Memory B cell (primary cell): ENCODE data around the gene NQO2.

Experiments
- ATAC-seq: fragments of 150-1000 bp; cut with Tn5 transposase; 2 replicates; pipeline ENCODE4 v1.10.0; 2021; ENCODE audit warnings: low read depth, mild to moderate bottlenecking, moderate library complexity
- DNase-seq, 2 donors: peaks; one replicate each; pipeline ENCODE4 v3.0.0; 2022; ENCODE audit warnings: low spot score in 2 of 2
- H3K27ac Mint-ChIP-seq: one replicate; pipeline ENCODE4 v1.8.0; 2022; ENCODE audit warnings: mild to moderate bottlenecking, moderate library complexity, mixed read lengths
- H3K27me3 Mint-ChIP-seq: one replicate; pipeline ENCODE4 v1.8.0; 2022; ENCODE audit warnings: mixed read lengths
- H3K36me3 Mint-ChIP-seq: one replicate; pipeline ENCODE4 v1.8.0; 2022; ENCODE audit warnings: mild to moderate bottlenecking, mixed read lengths
- H3K4me1 Mint-ChIP-seq: one replicate; pipeline ENCODE4 v1.8.0; 2022; ENCODE audit warnings: mixed read lengths
- H3K4me3 Mint-ChIP-seq: one replicate; pipeline ENCODE4 v1.8.0; 2022; ENCODE audit warnings: mild to moderate bottlenecking, moderate library complexity, mixed read lengths
- H3K9me3 Mint-ChIP-seq: one replicate; pipeline ENCODE4 v1.8.0; 2022; ENCODE audit warnings: mixed read lengths

NQO2 gene

GRCh38 chr6:2973676-2974075 is 26.0 kb upstream of the NQO2 start:
- no peak overlapping the region for H3K27ac Mint-ChIP-seq
- DNase-seq (no peak), ATAC-seq (no peak)
- peaks cover 10% of the 10 kb centered on the region for H3K4me1 Mint-ChIP-seq
- no peak overlapping the region for H3K4me3 Mint-ChIP-seq
- H3K9me3 Mint-ChIP-seq, result no peaks in the 10 kb centered on the region
- H3K27me3 Mint-ChIP-seq, result peaks cover 7% of the 10 kb centered on the region
- H3K36me3 Mint-ChIP-seq, result no peaks in the 10 kb centered on the region

- no peaks in the 10 kb centered on the region for H3K9me3 Mint-ChIP-seq
- ATAC-seq (no peak), DNase-seq (no peak)
- H3K4me3 Mint-ChIP-seq, result no peak overlapping the region
- peaks cover 9% of the 10 kb centered on the region for H3K27me3 Mint-ChIP-seq
- H3K4me1 Mint-ChIP-seq, result peaks cover 4% of the 10 kb centered on the region
- no peak overlapping the region for H3K27ac Mint-ChIP-seq
- no peaks in the 10 kb centered on the region for H3K36me3 Mint-ChIP-seq
These were observed 23.6 kb upstream of the NQO2 start for GRCh38 chr6:2976060-2976459.

GRCh38 chr6:2976571-2977085 is 23.1 kb upstream of the NQO2 start:
- ATAC-seq, result no peak
- no peaks in the 10 kb centered on the region for H3K9me3 Mint-ChIP-seq
- H3K36me3 Mint-ChIP-seq, result no peaks in the 10 kb centered on the region
- peaks cover 9% of the 10 kb centered on the region for H3K27me3 Mint-ChIP-seq
- H3K4me1 Mint-ChIP-seq, result peaks cover 4% of the 10 kb centered on the region
- H3K27ac Mint-ChIP-seq, result no peak overlapping the region
- H3K4me3 Mint-ChIP-seq, result no peak overlapping the region
- no peak for DNase-seq

- no peak for DNase-seq
- Mint-ChIP-seq H3K4me3 (no peak overlapping the region), H3K27me3 (peaks cover 10% of the 10 kb centered on the region), H3K4me1 (peaks cover 1% of the 10 kb centered on the region), H3K27ac (no peak overlapping the region), H3K9me3 (no peaks in the 10 kb centered on the region), H3K36me3 (no peaks in the 10 kb centered on the region)
- no peak for ATAC-seq
These were observed 22.4 kb upstream of the NQO2 start for GRCh38 chr6:2977290-2977689.

- no peak overlapping the region for H3K4me3 Mint-ChIP-seq
- no peaks in the 10 kb centered on the region for H3K4me1 Mint-ChIP-seq
- H3K27me3 Mint-ChIP-seq, result peaks cover 10% of the 10 kb centered on the region
- H3K27ac Mint-ChIP-seq, result no peak overlapping the region
- DNase-seq (no peak), ATAC-seq (no peak)
- no peaks in the 10 kb centered on the region for H3K9me3 Mint-ChIP-seq
- no peaks in the 10 kb centered on the region for H3K36me3 Mint-ChIP-seq
These were observed 21.7 kb upstream of the NQO2 start for GRCh38 chr6:2977799-2978590.

GRCh38 chr6:2978923-2979322 is 20.8 kb upstream of the NQO2 start:
- H3K36me3 Mint-ChIP-seq, result no peaks in the 10 kb centered on the region
- H3K27me3 Mint-ChIP-seq, result peaks cover 13% of the 10 kb centered on the region
- H3K4me1 Mint-ChIP-seq, result no peaks in the 10 kb centered on the region
- no peaks in the 10 kb centered on the region for H3K9me3 Mint-ChIP-seq
- no peak overlapping the region for H3K27ac Mint-ChIP-seq
- DNase-seq (no peak), ATAC-seq (no peak)
- H3K4me3 Mint-ChIP-seq, result no peak overlapping the region

GRCh38 chr6:2979819-2980464 is 19.8 kb upstream of the NQO2 start:
- H3K4me1 Mint-ChIP-seq, result no peaks in the 10 kb centered on the region
- peaks cover 13% of the 10 kb centered on the region for H3K27me3 Mint-ChIP-seq
- no peak for ATAC-seq

GRCh38 chr6:2980465-2980855 is 19.2 kb upstream of the NQO2 start:
- ATAC-seq, result no peak
- Mint-ChIP-seq H3K27me3 (peaks cover 13% of the 10 kb centered on the region), H3K27ac (no peak overlapping the region)

More at GRCh38 chr6:2979819-2980464, 19.8 kb upstream of the NQO2 start:
- no peak for DNase-seq
- Mint-ChIP-seq H3K27ac (no peak overlapping the region), H3K36me3 (no peaks in the 10 kb centered on the region), H3K9me3 (no peaks in the 10 kb centered on the region), H3K4me3 (no peak overlapping the region)

GRCh38 chr6:2982426-2983117 is 17.1 kb upstream of the NQO2 start:
- Mint-ChIP-seq H3K4me1 (peaks cover 2% of the 10 kb centered on the region), H3K36me3 (no peaks in the 10 kb centered on the region), H3K4me3 (no peak overlapping the region), H3K27me3 (peaks cover 6% of the 10 kb centered on the region), H3K9me3 (no peaks in the 10 kb centered on the region), H3K27ac (no peak overlapping the region)
- DNase-seq, result no peak
- ATAC-seq, result no peak

More at GRCh38 chr6:2980465-2980855, 19.2 kb upstream of the NQO2 start:
- H3K9me3 Mint-ChIP-seq, result no peaks in the 10 kb centered on the region
- no peaks in the 10 kb centered on the region for H3K4me1 Mint-ChIP-seq
- no peaks in the 10 kb centered on the region for H3K36me3 Mint-ChIP-seq
- no peak for DNase-seq
- no peak overlapping the region for H3K4me3 Mint-ChIP-seq

GRCh38 chr6:2984738-2985406 is 14.8 kb upstream of the NQO2 start:
- H3K27me3 Mint-ChIP-seq, result peaks cover 6% of the 10 kb centered on the region
- no peak for ATAC-seq
- no peaks in the 10 kb centered on the region for H3K9me3 Mint-ChIP-seq
- H3K4me3 Mint-ChIP-seq, result no peak overlapping the region
- H3K36me3 Mint-ChIP-seq, result no peaks in the 10 kb centered on the region
- DNase-seq, result no peak
- peaks cover 10% of the 10 kb centered on the region for H3K4me1 Mint-ChIP-seq
- no peak overlapping the region for H3K27ac Mint-ChIP-seq

GRCh38 chr6:2986722-2987221 is 12.9 kb upstream of the NQO2 start:
- Mint-ChIP-seq H3K27me3 (peaks cover 4% of the 10 kb centered on the region), H3K27ac (no peak overlapping the region), H3K9me3 (no peaks in the 10 kb centered on the region), H3K4me3 (no peak overlapping the region), H3K4me1 (peaks cover 15% of the 10 kb centered on the region), H3K36me3 (no peaks in the 10 kb centered on the region)
- ATAC-seq (no peak), DNase-seq (no peak)

- no peak for DNase-seq
- ATAC-seq, result no peak
- Mint-ChIP-seq H3K4me3 (peak overlapping the region; percentile 85), H3K27ac (peak overlapping the region; percentile 99), H3K27me3 (peaks cover 3% of the 10 kb centered on the region), H3K4me1 (peaks cover 15% of the 10 kb centered on the region), H3K9me3 (no peaks in the 10 kb centered on the region), H3K36me3 (no peaks in the 10 kb centered on the region)
These were observed 11.6 kb upstream of the NQO2 start for GRCh38 chr6:2988094-2988425.

- ATAC-seq, result peak; percentile 77
- Mint-ChIP-seq H3K9me3 (no peaks in the 10 kb centered on the region), H3K36me3 (no peaks in the 10 kb centered on the region), H3K4me1 (peaks cover 15% of the 10 kb centered on the region), H3K27ac (peak overlapping the region; percentile 99), H3K27me3 (peaks cover under 1% of the 10 kb centered on the region), H3K4me3 (peak overlapping the region; percentile 85)
- peak; percentile 80 to 84 for DNase-seq
These were observed 11.0 kb upstream of the NQO2 start for GRCh38 chr6:2988426-2989331.
